ENCODE data around the gene PDE6A. TPM values are rescaled to one million over a fixed set of nuclear protein-coding genes. Genes with fewer than 3 reads are reported as not detected.

The PDE6A gene
- total and polyA plus RNA-seq, 2 experiments from 2014 or later, result 3.6 to 3.9 TPM

DNA sequence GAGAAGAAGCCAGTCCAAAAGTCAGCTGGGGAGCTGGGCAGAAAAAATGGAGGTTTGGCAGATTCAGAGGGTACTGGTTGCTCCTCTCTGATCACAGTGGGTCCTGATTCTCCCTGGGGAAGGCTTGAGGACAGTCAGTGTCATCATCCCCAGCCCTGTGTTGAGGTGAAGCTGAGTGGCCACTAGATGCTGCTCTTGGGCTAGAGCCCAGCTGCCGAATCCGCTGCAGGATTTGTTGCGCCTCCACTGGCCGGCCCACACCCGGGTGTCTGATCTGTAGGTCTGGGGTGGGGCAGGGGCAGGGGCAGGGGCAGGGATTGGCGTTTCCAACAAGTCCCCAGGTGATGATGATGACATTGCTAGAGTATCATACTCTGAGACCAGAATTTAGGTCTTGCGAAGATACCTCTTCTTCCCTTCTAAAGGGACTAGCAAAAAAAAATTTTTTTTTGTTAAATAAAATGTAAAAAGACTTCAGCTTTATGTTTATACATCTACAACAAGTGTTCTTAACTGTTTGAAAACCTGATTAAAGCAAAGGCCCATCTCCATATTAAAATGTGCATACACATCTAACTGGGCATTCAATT is 106.8 kb downstream of the PDE6A start:
- 18% methylated on average over 7 of the region's 7 CpGs for WGBS (ENCODE audit: low lambda C conversion rate, missing lambda C conversion rate)
- no peak for TF ChIP-seq EZH2phosphoT487 (IDR thresholded peaks at IDR 0.05; ENCODE audit: low read depth, severe bottlenecking, unreplicated experiment)
- TF ChIP-seq, protein P1, sequence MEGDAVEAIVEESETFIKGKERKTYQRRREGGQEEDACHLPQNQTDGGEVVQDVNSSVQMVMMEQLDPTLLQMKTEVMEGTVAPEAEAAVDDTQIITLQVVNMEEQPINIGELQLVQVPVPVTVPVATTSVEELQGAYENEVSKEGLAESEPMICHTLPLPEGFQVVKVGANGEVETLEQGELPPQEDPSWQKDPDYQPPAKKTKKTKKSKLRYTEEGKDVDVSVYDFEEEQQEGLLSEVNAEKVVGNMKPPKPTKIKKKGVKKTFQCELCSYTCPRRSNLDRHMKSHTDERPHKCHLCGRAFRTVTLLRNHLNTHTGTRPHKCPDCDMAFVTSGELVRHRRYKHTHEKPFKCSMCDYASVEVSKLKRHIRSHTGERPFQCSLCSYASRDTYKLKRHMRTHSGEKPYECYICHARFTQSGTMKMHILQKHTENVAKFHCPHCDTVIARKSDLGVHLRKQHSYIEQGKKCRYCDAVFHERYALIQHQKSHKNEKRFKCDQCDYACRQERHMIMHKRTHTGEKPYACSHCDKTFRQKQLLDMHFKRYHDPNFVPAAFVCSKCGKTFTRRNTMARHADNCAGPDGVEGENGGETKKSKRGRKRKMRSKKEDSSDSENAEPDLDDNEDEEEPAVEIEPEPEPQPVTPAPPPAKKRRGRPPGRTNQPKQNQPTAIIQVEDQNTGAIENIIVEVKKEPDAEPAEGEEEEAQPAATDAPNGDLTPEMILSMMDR (IDR thresholded peaks at IDR 0.05; ENCODE audit: poor library complexity), result peak; percentile 91
- Histone ChIP-seq H3K4me3 (no peak overlapping the region), H2AFZ (no peak overlapping the region), H3K4me1 (ENCODE audit: insufficient read depth) (peaks cover 26% of the 10 kb centered on the region), H3K36me3 (replicated peaks; ENCODE audit: insufficient read depth, low read depth) (no peaks in the 10 kb centered on the region), H3K9me3 (ENCODE audit: low read depth) (no peaks in the 10 kb centered on the region), H3K79me2 (no peaks in the 10 kb centered on the region), H4K20me1 (ENCODE audit: insufficient read depth, poor library complexity, severe bottlenecking) (no peaks in the 10 kb centered on the region), H3K9me2 (replicated peaks; ENCODE audit: insufficient read depth) (no peaks in the 10 kb centered on the region), H3K27me3 (no peaks in the 10 kb centered on the region), H3K4me2 (no peak overlapping the region), H3K27ac (peak overlapping the region; percentile 51)
- DNase-seq (ENCODE audit: low spot score), result peak; percentile 87

GRCh38 chr5:149836451-149837139 is 108.0 kb downstream of the PDE6A start:
- no peaks in the 10 kb centered on the region for H4K20me1 ChIP-seq (ENCODE audit: insufficient read depth, poor library complexity, severe bottlenecking)
- H3K79me2 ChIP-seq, result no peaks in the 10 kb centered on the region
- no peak overlapping the region for H3K4me2 ChIP-seq
- H2AFZ ChIP-seq, result no peak overlapping the region
- no peaks in the 10 kb centered on the region for H3K36me3 ChIP-seq (replicated peaks; ENCODE audit: insufficient read depth, low read depth)
- H3K27ac ChIP-seq, result no peak overlapping the region
- no peaks in the 10 kb centered on the region for H3K27me3 ChIP-seq
- no peak for DNase-seq (ENCODE audit: low spot score)
- H3K4me1 ChIP-seq (ENCODE audit: insufficient read depth), result peaks cover 26% of the 10 kb centered on the region
- H3K4me3 ChIP-seq, result no peak overlapping the region
- TF ChIP-seq EZH2 (IDR thresholded peaks at IDR 0.05; ENCODE audit: borderline replicate concordance), result no peak
- no peak for TF ChIP-seq EZH2phosphoT487 (IDR thresholded peaks at IDR 0.05; ENCODE audit: low read depth, severe bottlenecking, unreplicated experiment)
- TF ChIP-seq, protein P1 (IDR thresholded peaks at IDR 0.05; ENCODE audit: poor library complexity), result no peak
- H3K9me3 ChIP-seq (ENCODE audit: low read depth), result no peaks in the 10 kb centered on the region
- H3K9me2 ChIP-seq (replicated peaks; ENCODE audit: insufficient read depth), result no peaks in the 10 kb centered on the region
- WGBS (ENCODE audit: low lambda C conversion rate, missing lambda C conversion rate), result 92% methylated on average over 18 of the region's 18 CpGs

DNA sequence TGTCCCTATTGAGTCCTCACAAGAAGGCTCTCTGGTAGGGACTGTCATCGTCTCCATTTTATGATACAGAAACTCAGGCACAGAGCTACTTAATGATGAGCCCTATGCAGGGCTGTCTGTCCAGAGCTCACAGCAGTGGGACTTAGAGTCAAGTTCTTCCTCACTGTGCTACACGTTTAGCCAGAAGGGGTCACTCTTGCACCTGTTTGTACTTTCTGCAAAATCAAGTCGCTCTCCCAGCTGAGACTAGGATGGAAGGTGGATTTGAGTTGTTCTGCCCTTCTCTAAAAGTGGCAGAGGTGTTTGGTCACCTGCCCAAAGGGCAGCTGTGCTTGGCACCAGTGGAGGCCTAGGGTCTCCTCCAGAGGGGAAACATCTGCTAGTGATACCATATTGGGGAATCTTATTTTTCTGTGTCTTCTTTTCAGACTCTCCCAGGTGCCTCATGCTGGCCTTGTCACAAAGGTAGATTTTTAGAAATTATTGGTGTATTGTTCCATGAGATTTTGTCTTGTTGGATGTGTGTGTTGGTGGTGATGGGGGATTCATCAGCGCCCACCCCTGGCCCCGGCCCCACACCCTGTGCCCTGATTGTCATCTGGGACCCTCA is 110.2 kb downstream of the PDE6A start:
- H4K20me1 ChIP-seq (ENCODE audit: insufficient read depth, poor library complexity, severe bottlenecking), result no peaks in the 10 kb centered on the region
- H3K9me2 ChIP-seq (replicated peaks; ENCODE audit: insufficient read depth), result no peaks in the 10 kb centered on the region
- WGBS (ENCODE audit: low lambda C conversion rate, missing lambda C conversion rate), result 54% methylated on average over 5 of the region's 5 CpGs
- H3K36me3 ChIP-seq (replicated peaks; ENCODE audit: insufficient read depth, low read depth), result no peaks in the 10 kb centered on the region
- no peak overlapping the region for H2AFZ ChIP-seq
- no peak for TF ChIP-seq EZH2 (IDR thresholded peaks at IDR 0.05; ENCODE audit: borderline replicate concordance)
- TF ChIP-seq, protein P1 (IDR thresholded peaks at IDR 0.05; ENCODE audit: poor library complexity), result peak; percentile 82
- DNase-seq (ENCODE audit: low spot score), result peak; percentile 90
- no peaks in the 10 kb centered on the region for H3K27me3 ChIP-seq
- H3K4me2 ChIP-seq, result no peak overlapping the region
- no peak overlapping the region for H3K27ac ChIP-seq
- no peak overlapping the region for H3K4me3 ChIP-seq
- H3K4me1 ChIP-seq (ENCODE audit: insufficient read depth), result peaks cover 10% of the 10 kb centered on the region
- no peaks in the 10 kb centered on the region for H3K9me3 ChIP-seq (ENCODE audit: low read depth)
- no peaks in the 10 kb centered on the region for H3K79me2 ChIP-seq

All from hepatocyte (in vitro differentiated cells).